ENCODE measurements around the gene RAD51B.

GRCh38 chr14:68177728-68178127, 358.1 kb downstream of the RAD51B start:
- TF ChIP-seq CTCF (IDR thresholded peaks at IDR 0.05; ENCODE audit: low read length) (no peak), EZH2 (optimal IDR thresholded peaks at IDR 0.05; ENCODE audit: low read depth, low read length) (no peak)
